Neural cell (in vitro differentiated cells): Measurements from ENCODE around the gene SPATA2L. TPM values are rescaled to one million over a fixed set of nuclear protein-coding genes. Genes with fewer than 3 reads are reported as not detected.

Experiments used
- H2AFZ ChIP-seq: fragments of 200-600, 300-800 bp; sonication (generic), shearing (Covaris generic); 2 replicates; pipeline ENCODE4 v1.6.0; 2014; ENCODE audit warnings: low read depth, mild to moderate bottlenecking, antibody characterized with exemption, low read length, moderate library complexity
- H3F3A ChIP-seq: fragments of 200-600 bp; shearing (Covaris generic); 2 replicates; pipeline ENCODE4 v1.6.1; 2016; ENCODE audit warnings: mild to moderate bottlenecking, moderate library complexity, mixed read lengths, antibody characterized with exemption, low read length; ENCODE audit not compliant: insufficient read depth, poor library complexity, severe bottlenecking
- H3K27ac ChIP-seq: fragments of 200-600, 300-800 bp; sonication (generic), shearing (Covaris generic); 2 replicates; pipeline ENCODE4 v1.5.1; 2014; ENCODE audit warnings: mild to moderate bottlenecking, low read length, moderate library complexity
- H3K27me3 ChIP-seq: fragments of 300-800, 200-600 bp; sonication (generic), shearing (Covaris generic); 2 replicates; pipeline ENCODE4 v1.6.0; 2014; ENCODE audit warnings: mild to moderate bottlenecking, low read depth, low read length, moderate library complexity; ENCODE audit not compliant: insufficient read depth
- H3K36me3 ChIP-seq: fragments of 300-800, 200-600 bp; sonication (generic), shearing (Covaris generic); 2 replicates; pipeline ENCODE4 v1.5.1; 2014; ENCODE audit warnings: mild to moderate bottlenecking, antibody characterized with exemption, low read length, moderate library complexity; ENCODE audit not compliant: insufficient read depth
- H3K4me2 ChIP-seq: fragments of 300-800, 200-600 bp; sonication (generic), shearing (Covaris generic); 2 replicates; pipeline ENCODE4 v1.6.0; 2014; ENCODE audit warnings: mild to moderate bottlenecking, low read length
- H3K4me3 ChIP-seq: fragments of 300-800, 200-600 bp; sonication (generic), shearing (Covaris generic); 2 replicates; pipeline ENCODE4 v1.5.1; 2014; ENCODE audit warnings: mild to moderate bottlenecking, low read length, moderate library complexity
- H3K79me2 ChIP-seq: fragments of 200-600 bp; shearing (Covaris generic); replicated peaks from 2 replicates; pipeline ENCODE4 v1.6.0; 2014; ENCODE audit warnings: mild to moderate bottlenecking, low read length, moderate library complexity; ENCODE audit not compliant: insufficient read depth
- H3K9ac ChIP-seq: fragments of 300-800, 200-600 bp; sonication (generic), shearing (Covaris generic); 2 replicates; pipeline ENCODE4 v1.6.1; 2016; ENCODE audit warnings: mild to moderate bottlenecking, low read length, mixed read lengths
- H3K9me2 ChIP-seq: fragments of 200-600 bp; shearing (Covaris generic); 2 replicates; pipeline ENCODE4 v1.6.1; 2016; ENCODE audit warnings: mild to moderate bottlenecking, low read length, mixed read lengths; ENCODE audit not compliant: insufficient read depth
- H3K9me3 ChIP-seq: fragments of 200-600, 300-800 bp; sonication (generic), shearing (Covaris generic); 2 replicates; pipeline ENCODE4 v1.6.1; 2016; ENCODE audit warnings: mild to moderate bottlenecking, mixed run types, low read length, moderate library complexity, mixed read lengths
- H4K20me1 ChIP-seq: fragments of 200-600 bp; shearing (Covaris generic); 2 replicates; pipeline ENCODE4 v1.6.1; 2016; ENCODE audit warnings: mild to moderate bottlenecking, mixed run types; ENCODE audit not compliant: insufficient read depth
- EP300 ChIP-seq: fragments of 450-650 bp; conservative IDR thresholded peaks from 2 replicates; pipeline ENCODE4 v1.6.1; 2014; ENCODE audit warnings: antibody characterized with exemption, mild to moderate bottlenecking, moderate library complexity; ENCODE audit not compliant: poor library complexity, severe bottlenecking
- EZH2 ChIP-seq: fragments of 200-600, 300-800 bp; shearing (Covaris generic), sonication (generic); IDR thresholded peaks from 2 replicates; pipeline ENCODE4 v1.6.1; 2014; ENCODE audit warnings: antibody characterized with exemption, low read length, borderline replicate concordance, mild to moderate bottlenecking; ENCODE audit not compliant: insufficient read depth, poor library complexity, severe bottlenecking
- POLR2AphosphoS5 ChIP-seq: IDR thresholded peaks from 2 replicates; pipeline ENCODE4 v1.6.1; 2012
- RAD21 ChIP-seq: fragments of 450-650 bp; conservative IDR thresholded peaks from 2 replicates; pipeline ENCODE4 v1.6.1; 2014; ENCODE audit warnings: antibody characterized with exemption, mild to moderate bottlenecking, moderate library complexity
- SMC3 ChIP-seq: fragments of 450-650 bp; conservative IDR thresholded peaks from 2 replicates; pipeline ENCODE4 v1.6.1; 2014; ENCODE audit warnings: antibody characterized with exemption, mild to moderate bottlenecking, moderate library complexity; ENCODE audit not compliant: poor library complexity
- TAF1 ChIP-seq: IDR thresholded peaks from 2 replicates; pipeline ENCODE4 v1.6.1; 2012; ENCODE audit warnings: low read depth
- polyA plus RNA-seq: library from polyadenylated mRNA; depleted of rRNA; stranded (reverse); fragments of >200 nt; gene quantifications from 2 replicates; pipeline ENCODE4 v1.2.3, GENCODE V29; 2014
- TF ChIP-seq, protein P1 (sequence below): IDR thresholded peaks from 2 replicates; pipeline ENCODE4 v1.6.1; 2012; ENCODE audit warnings: borderline replicate concordance
- TF ChIP-seq, protein P2 (sequence below): fragments of 450-650 bp; IDR thresholded peaks from 2 replicates; pipeline ENCODE4 v1.5.1; 2014; ENCODE audit warnings: antibody characterized with exemption, mild to moderate bottlenecking, moderate library complexity; ENCODE audit not compliant: poor library complexity, severe bottlenecking

The SPATA2L gene
- polyA plus RNA-seq, 1 donor from 2014 or later: 39.1 TPM

DNA sequence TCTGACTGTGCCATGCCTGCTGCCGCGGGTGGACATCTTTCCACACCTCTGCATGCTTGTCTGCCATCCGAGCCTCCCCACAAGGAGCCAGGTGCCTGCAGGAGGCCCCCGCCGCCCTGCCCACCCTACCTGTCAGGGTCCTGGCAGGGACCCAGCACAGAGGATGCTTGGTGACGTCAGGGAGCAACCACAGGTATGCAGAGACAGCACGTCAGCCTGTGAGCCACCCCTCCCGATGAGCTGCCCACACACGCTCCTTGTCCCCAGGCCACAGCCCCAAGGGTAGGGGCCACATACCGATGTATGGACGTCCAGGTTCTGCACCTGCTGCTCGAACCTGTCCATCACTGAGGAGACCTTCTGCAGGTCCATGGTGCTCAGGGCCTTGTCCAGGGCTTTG, 54.6 kb downstream of the SPATA2L start:
- Histone ChIP-seq H3K4me2 (no peak overlapping the region), H3K27ac (no peak overlapping the region), H3K9ac (no peak overlapping the region), H3K9me2 (no peaks in the 10 kb centered on the region), H3K27me3 (no peaks in the 10 kb centered on the region), H3K4me3 (no peak overlapping the region), H3F3A (no peaks in the 10 kb centered on the region), H3K36me3 (no peaks in the 10 kb centered on the region), H4K20me1 (no peaks in the 10 kb centered on the region), H2AFZ (no peak overlapping the region), H3K9me3 (no peaks in the 10 kb centered on the region), H3K79me2 (no peaks in the 10 kb centered on the region)
- TF ChIP-seq SMC3: no peak
- no peak for TF ChIP-seq POLR2AphosphoS5
- no peak for TF ChIP-seq TAF1
- TF ChIP-seq EZH2: no peak
- TF ChIP-seq, protein P1, sequence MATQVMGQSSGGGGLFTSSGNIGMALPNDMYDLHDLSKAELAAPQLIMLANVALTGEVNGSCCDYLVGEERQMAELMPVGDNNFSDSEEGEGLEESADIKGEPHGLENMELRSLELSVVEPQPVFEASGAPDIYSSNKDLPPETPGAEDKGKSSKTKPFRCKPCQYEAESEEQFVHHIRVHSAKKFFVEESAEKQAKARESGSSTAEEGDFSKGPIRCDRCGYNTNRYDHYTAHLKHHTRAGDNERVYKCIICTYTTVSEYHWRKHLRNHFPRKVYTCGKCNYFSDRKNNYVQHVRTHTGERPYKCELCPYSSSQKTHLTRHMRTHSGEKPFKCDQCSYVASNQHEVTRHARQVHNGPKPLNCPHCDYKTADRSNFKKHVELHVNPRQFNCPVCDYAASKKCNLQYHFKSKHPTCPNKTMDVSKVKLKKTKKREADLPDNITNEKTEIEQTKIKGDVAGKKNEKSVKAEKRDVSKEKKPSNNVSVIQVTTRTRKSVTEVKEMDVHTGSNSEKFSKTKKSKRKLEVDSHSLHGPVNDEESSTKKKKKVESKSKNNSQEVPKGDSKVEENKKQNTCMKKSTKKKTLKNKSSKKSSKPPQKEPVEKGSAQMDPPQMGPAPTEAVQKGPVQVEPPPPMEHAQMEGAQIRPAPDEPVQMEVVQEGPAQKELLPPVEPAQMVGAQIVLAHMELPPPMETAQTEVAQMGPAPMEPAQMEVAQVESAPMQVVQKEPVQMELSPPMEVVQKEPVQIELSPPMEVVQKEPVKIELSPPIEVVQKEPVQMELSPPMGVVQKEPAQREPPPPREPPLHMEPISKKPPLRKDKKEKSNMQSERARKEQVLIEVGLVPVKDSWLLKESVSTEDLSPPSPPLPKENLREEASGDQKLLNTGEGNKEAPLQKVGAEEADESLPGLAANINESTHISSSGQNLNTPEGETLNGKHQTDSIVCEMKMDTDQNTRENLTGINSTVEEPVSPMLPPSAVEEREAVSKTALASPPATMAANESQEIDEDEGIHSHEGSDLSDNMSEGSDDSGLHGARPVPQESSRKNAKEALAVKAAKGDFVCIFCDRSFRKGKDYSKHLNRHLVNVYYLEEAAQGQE: no peak
- TF ChIP-seq, protein P2, sequence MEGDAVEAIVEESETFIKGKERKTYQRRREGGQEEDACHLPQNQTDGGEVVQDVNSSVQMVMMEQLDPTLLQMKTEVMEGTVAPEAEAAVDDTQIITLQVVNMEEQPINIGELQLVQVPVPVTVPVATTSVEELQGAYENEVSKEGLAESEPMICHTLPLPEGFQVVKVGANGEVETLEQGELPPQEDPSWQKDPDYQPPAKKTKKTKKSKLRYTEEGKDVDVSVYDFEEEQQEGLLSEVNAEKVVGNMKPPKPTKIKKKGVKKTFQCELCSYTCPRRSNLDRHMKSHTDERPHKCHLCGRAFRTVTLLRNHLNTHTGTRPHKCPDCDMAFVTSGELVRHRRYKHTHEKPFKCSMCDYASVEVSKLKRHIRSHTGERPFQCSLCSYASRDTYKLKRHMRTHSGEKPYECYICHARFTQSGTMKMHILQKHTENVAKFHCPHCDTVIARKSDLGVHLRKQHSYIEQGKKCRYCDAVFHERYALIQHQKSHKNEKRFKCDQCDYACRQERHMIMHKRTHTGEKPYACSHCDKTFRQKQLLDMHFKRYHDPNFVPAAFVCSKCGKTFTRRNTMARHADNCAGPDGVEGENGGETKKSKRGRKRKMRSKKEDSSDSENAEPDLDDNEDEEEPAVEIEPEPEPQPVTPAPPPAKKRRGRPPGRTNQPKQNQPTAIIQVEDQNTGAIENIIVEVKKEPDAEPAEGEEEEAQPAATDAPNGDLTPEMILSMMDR: no peak
- no peak for TF ChIP-seq EP300
- TF ChIP-seq RAD21: no peak

Other genes starting within 250 kb of the SPATA2L start
- 32.5 and 53.7 TPM in 2 replicates for gene ANKRD11, start 211.1 kb downstream of the SPATA2L start, polyA plus RNA-seq
- gene SPG7, start 193.3 kb downstream of the SPATA2L start, polyA plus RNA-seq: 216 and 248 TPM in 2 replicates
- gene RPL13, start 141.0 kb downstream of the SPATA2L start, polyA plus RNA-seq: 2,635 and 2,685 TPM in 2 replicates
- 0.15 and 3.8 TPM in 2 replicates for gene CPNE7, start 125.9 kb downstream of the SPATA2L start, polyA plus RNA-seq
- 0.33 and 0.96 TPM in 2 replicates for gene DPEP1, start 88.1 kb downstream of the SPATA2L start, polyA plus RNA-seq
- 113 and 150 TPM in 2 replicates for gene CHMP1A, start 44.0 kb downstream of the SPATA2L start, polyA plus RNA-seq
- gene SPATA33, start 43.9 kb downstream of the SPATA2L start, polyA plus RNA-seq: 16.0 and 24.8 TPM in 2 replicates
- 126 and 161 TPM in 2 replicates for gene CDK10, start 15.0 kb downstream of the SPATA2L start, polyA plus RNA-seq
- gene VPS9D1, start 19.2 kb upstream of the SPATA2L start, polyA plus RNA-seq: 29.9 and 37.2 TPM in 2 replicates
- gene ZNF276, start 19.8 kb upstream of the SPATA2L start, polyA plus RNA-seq: 31.8 and 35.4 TPM in 2 replicates
- 10.2 and 13.3 TPM in 2 replicates for gene FANCA, start 114.9 kb upstream of the SPATA2L start, polyA plus RNA-seq
- gene SPIRE2, start 126.8 kb upstream of the SPATA2L start, polyA plus RNA-seq: 45.0 and 54.1 TPM in 2 replicates
- 200 and 240 TPM in 2 replicates for gene TCF25, start 171.9 kb upstream of the SPATA2L start, polyA plus RNA-seq
- gene MC1R, start 217.2 kb upstream of the SPATA2L start, polyA plus RNA-seq: 21.3 and 27.6 TPM in 2 replicates
- gene TUBB3, start 221.6 kb upstream of the SPATA2L start, polyA plus RNA-seq: 2,442 and 2,885 TPM in 2 replicates
- gene DEF8, start 247.1 kb upstream of the SPATA2L start, polyA plus RNA-seq: 212 and 213 TPM in 2 replicates